GM19351 (cell line): Measurements from ENCODE around the gene CLDN5.

Source experiments
- ATAC-seq: cut with Tn5 transposase; IDR thresholded peaks from one replicate; pipeline ENCODE4 v1.9.1; 2021; ENCODE audit warnings: mild to moderate bottlenecking, moderate library complexity; ENCODE audit not compliant: unreplicated experiment

The CLDN5 gene

DNA sequence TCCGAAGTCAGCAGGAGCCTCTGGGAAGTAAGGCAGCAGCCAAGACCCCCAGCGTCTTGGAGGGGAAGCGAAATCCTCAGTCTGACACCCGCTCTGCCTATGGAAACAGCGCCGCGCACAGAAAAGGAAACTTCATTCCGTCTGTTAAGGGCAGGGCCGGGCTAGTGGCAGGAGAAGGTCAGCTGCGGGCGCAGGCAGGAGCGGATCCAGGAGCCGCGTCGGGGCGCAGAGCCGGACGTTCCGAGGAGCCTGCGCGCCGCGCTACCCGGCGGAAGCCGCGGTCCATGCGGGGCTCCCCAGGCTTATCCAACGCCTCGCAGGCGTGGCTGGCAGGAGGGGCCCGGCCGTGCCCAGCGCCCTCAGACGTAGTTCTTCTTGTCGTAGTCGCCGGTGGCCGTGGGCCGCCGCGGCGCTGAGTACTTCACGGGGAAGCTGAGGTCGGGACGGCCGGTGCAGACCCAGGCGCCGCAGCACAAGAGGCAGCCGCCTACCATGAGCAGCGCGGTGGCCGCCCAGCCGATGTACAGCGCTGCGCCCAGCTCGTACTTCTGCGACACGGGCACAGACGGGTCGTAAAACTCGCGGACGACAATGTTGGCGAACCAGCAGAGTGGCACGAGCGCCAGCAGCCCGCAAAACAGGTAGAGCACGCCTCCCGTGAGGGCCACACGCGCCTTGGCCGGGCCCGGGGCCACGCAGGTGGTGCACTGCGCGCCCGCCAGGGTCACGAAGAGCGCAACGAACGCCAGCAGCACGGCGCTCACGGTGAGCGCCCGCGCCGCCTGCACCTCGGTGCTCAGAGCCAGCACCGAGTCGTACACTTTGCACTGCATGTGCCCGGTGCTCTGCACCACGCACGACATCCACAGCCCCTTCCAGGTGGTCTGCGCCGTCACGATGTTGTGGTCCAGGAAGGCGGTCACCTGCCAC is 705 bp downstream of the CLDN5 start:
- no peak for ATAC-seq

DNA sequence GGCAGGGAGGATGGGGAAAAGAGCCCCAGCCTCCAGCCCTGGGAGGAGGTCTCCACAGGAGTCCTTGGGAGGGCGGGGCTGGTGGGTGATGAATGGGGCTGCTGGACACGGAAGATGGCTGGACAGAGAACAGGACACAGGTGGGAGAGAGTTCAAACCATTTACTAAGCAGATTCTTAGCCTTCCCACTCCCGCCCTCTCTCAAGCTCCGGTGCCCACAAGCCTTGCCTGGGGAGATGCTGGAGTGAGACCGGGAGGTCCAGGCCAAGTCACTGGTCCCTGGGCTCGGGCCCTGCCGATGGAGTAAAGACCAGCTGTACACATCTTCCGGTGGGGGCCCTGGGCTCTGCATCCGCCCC is 1.4 kb downstream of the CLDN5 start:
- ATAC-seq = no peak

DNA sequence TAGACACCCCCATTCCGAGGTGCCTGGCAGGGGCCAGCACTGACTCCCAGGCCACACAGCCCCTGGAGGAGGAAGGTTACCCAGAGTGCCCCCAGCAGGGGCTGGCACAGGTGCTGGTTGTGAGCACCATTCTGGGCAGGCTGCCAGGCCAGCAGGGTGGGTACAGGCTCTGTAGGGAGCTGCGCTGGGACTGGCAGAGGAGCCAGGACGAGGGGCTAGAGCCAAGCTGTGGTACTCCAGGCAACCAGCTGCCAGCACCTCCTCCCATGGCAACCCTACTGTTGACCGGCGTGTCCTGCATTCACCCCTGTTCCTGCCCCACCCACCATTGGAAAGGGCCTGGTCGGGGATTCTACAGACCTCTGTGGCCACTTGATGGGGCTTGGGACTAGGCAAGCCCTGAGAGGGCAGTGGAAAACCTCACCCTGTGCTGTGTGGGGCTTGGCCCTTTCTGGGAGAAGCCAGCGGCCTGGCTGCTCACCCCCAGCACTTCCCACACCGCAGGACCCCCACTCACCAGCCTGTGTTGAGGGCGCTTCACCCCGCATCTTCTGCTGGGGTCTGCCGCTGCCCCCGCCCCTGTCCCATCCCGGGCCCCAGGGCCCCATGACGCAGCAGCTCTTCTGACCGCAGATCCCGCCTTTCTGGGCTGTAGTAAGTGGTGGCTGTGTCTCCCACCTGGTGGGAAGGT is 1.9 kb downstream of the CLDN5 start:
- ATAC-seq = no peak

DNA sequence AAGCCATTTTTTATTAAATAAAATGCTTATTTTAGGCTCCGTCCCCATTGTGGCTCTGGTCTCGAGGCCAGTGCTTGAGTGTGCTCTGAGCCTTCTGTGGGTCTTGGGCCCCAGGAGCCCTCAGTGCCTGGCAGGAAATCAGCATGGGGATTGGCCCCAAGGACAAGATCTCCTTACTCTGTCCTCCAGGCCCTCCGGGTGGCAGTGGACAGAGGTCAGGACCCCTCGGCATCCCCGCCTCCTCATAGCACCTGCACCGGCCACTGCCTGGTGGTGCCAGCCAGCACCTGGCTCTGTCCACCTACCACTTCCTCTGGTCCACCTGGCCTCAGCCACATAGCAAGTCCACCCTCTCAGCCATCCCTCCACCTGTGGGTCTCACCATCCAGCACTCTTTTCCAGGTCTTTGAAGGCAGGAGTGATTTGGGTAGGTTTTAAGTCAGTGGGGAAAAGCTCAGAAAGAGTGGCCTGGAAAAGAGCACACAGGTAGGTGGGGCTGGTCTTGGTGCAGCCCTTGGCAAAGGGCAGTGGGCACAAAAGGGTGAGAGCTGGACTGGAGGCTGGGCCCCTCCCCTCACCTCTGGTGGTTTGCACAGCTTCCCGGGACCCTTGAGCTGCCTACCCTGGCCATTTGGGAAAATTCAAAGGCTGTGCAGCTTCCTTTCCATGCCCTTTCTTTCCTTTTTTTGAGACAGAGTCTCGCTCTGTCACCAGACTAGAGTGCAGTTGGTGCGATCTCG is 3.5 kb downstream of the CLDN5 start:
- no peak for ATAC-seq

DNA sequence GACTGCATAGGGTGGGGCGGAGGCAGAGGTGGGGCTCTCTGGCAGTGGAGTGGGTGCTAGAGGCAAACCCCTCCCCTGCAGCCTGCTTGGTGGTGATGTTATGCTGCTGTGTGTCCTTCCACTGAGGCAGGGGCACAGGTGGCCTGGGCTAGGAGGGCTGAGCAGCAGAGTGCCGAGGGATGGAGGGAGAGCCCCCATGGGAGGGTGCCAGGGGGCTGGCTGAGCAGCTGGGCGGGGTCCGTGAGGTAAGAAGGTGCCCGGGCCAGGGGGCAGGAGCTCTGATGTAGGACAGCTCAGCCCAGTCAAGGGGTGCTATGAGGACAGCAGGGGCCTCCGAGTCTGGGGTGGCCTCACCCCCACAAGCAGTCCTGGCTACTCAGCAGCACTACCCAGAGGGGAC is 4.2 kb downstream of the CLDN5 start:
- no peak for ATAC-seq

DNA sequence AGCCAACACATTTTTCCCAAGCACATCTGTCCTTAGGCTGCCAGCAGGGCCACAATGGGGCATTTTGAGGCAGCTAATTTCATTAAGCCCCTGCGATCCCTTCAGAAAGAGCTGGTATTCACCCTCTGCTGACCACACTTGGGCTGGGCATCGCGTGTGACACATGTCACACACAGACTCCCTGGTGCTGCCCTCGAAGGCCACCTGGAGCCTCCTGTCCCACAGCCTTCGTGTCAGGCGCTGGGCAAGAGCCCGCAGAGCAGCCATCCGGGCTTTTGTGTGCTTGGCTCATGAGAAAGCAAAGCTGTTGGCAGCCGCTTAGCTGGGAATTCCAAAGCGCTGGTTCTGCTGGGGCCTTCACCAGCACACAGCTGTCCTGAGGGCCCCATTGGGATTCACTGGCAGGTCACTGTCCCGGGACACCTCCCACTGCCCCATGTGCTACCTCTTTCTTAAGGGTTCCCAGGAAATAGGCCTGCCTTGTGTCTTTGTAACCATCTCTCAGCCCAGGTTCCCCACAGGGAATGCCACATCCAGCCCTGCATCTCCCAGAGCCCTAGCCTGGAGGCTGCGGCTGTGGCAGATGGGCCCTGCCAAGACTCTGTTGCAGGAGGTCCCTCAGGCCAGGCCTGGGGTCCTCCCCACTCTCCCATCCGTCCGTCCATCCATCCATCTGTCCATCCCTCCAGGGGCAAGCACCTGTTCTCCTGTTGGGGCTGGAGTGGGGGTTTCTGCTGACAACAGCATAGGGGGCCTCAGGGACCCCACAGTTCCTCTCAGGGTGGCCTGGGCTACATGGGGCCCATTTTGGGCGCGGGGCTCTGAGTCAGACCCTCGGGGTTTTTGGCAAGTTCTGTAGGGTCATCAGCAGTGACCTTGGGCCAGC is 4.9 kb downstream of the CLDN5 start:
- ATAC-seq = no peak

DNA sequence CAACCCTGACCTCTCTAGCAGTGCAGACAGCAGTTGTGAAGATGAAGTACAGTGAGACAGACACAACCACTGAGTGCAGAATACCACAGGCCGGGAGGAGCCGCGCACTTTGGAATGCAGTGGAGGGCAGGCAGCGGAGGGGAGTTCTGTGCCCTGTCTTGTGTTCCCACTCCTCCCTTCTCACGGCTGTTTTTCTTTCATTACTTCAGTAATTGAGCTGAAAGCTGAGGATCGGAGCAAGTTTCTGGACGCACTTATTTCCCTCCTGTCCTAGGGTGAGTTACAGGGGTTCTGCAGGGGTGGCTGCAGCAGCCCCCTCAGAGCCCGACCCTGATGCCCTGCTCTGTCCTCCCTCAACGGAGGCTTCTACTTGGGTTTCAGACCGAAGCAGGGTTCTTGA is 5.6 kb downstream of the CLDN5 start:
- ATAC-seq = no peak

DNA sequence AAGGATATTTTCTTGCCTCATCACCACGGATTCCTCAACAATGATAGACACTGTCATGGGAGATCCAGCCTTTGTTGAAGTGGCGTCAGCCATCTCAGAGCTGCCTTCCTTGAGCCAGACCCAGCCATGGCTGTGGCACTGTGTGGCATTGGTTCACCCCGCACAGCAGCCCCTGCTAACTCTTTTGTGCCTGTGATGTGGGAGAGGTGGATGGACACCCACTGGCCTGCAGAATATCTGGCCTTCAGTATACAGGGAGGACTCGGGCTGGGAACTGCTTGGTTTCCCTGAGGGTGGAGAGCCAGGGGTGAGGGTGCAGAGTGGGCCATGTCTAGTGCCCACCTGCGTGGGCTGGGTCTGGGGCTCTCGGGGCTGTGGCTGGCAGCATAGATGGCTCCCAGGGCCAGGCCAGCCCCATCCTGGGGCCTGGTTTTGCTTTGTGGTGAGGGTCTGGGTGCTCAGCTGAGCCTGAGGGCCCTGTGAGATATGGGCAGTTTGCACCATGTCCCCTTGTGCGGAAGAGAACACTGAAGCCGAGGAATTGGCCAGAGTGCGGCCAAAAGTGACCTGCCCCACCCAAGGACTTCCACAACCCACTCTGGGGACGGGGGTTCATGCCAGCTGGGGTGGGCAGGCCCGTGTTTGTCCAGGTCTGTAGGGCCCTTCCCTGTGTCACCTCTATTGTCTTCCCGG is 6.1 kb downstream of the CLDN5 start:
- no peak for ATAC-seq

DNA sequence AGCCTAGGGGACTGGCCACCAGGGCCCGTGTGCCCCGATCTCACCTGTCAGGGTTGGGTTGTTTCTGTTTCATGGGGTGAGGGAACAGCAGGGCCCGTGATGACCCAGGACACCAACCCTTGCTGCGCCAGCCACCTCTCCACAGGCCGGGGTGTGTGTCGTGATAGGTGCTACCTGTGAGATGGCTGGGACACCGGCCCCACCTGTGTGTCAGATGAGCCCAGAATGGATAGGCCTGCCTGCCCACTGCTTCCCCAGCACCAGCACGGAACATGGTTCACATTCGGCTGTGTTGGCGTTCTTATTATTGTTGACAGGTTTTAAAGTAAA is 7.1 kb downstream of the CLDN5 start:
- no peak for ATAC-seq

DNA sequence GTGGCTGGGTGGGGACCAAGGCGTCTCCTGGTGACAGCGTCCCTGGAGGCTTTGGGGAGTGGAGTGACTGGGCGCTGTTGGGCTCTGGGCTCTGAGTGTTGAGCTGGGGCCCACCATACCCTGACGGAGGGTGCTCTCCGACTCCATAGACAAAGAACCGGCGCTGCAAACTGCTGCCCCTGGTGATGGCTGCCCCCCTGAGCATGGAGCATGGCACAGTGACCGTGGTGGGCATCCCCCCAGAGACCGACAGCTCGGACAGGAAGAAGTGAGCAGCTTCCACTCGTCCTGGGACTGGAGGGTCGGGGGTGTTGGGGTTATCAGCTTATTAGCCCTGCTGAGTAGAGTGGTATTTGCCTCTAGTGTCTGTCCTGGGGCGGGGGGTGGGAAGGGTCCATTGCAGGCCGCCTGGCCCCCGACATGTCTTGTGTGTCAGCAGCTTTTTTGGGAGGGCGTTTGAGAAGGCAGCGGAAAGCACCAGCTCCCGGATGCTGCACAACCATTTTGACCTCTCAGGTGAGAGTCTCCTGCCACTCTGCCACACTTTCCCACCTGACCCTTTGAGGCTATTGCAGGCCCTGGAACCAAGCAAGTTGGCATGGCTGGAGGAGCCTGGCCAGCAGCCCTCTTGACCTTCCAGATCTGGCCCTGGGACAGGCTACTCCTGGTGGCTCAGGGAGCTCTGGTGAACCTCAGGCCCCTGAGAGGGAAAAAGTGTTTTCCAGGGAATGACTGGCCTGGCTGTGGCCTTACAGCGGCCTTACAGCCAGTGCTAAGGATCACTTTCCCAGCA is 7.6 kb downstream of the CLDN5 start:
- ATAC-seq = no peak

DNA sequence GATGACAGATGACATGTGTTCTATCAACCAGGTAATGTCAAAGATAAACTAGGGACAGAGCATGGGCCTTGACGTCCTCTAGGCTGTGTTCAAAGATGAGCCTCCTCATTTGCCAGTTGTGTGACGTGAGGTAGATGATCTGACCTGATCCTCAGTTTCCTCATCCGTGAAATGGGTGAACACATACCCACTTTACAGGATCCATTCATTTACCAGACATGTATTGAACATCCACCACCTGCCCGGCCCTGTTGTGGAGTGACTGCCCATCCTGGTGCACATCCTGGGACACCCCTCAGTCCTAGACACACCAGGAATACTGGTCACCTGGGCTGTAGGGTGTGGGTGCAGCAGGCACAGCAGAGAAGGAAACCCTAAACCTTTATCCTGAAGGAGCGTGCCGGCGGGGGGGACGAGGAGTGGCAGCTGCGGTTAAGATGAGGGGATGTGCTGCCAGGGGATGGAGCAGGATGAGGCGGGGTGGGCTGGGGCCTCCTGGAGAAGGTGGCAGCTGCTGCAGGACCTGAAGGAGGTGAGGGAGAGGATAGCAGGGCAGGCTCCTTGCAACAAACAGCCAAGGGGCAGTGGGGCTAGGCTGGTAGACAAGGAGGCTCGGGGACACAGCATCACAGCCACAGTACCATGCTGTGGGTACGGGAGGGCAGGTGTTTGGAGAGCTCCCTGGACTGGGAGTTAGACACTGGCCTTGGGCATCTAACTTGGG is 8.4 kb downstream of the CLDN5 start:
- ATAC-seq = no peak

DNA sequence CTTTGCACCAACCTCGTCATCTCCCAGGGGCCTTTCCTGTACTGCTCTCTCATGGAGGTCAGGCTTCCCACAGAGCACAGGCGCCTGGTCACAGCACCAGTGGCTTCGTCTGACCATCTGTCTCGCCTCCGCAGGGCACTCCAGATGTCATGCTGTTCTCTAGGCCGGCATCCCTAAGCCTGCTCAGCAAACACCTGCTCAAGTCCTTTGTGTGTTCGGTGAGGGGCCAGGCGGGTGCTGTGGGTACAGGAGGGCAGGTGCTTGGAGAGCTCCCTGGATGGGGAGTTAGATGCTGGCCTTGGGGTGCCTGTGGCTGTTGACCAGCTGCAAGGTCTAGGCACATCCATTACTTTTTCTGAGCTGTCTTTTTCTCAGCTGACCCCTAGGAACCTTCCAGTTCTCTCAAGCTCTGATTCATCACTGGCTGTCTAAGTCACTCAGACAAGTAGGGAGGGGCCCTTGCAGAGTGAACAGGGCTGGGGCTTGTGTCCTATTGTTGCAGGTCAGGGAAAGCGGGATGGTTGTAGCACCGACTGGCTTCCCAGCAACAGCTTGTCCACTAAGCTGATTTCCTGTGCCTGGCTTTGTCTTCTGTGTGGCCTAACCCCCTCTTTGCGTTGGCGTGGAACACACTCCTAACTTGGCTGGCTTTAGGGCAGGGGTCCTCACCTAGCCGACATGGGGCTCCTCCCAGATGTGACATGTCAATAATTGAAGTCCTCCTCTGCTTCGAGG is 9.2 kb downstream of the CLDN5 start:
- no peak for ATAC-seq

DNA sequence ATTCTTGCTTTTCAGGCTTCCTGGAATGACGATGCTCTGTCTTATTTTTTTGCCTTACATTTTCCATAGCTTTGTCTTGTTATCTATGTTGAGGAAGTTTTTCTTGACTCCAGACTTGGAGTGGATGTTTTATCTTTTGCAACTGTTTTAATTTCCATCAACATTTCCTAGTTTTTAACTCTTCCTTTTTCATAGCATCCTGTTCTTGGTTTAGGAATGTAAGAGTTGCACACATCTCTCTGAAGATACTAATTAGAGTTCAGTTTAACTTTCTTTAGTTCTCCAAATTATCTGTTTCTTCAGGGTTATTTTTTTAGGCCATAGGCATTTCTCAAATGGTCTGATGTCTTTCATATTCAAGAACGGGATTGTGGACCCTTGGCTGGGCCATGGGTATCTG is 10.4 kb downstream of the CLDN5 start:
- no peak for ATAC-seq

DNA sequence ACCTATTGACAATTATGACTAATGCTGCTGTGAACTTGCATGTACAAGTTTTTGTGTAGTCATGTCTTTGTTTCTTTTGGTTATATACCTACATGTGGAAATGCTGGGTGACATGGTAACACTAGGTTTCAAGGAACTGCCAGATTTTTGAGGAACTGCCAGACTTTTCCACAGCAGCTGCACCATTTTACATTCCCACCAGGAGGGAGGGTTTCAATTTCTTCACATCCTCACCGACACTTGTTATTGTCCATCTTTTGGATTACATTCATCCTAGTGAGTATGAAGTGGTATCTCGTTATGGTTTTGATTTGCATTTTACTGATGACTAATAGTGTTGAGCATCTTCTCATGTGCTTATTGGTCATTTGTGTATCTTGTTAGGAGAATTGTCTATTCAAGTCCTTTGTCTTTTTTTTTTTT is 13.3 kb downstream of the CLDN5 start:
- no peak for ATAC-seq

DNA sequence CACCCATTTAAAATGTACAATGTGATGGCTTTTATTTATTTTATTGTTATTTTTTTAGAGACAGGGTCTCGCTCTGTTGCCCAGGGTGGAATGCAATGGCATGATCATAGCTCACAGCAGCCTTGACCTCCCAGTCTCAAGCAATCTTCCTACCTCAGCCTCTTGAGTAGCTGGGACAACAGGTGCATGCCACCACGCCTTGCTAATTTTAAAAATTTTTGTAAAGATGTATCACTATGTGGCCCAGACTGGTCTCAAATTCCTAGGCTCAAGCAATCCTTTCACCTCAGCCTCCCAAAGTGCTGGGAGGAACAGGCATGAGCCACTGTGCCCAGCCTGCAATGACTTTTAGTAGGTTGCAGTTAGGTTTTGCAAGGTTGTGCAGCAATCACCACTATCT is 14.3 kb downstream of the CLDN5 start:
- no peak for ATAC-seq

DNA sequence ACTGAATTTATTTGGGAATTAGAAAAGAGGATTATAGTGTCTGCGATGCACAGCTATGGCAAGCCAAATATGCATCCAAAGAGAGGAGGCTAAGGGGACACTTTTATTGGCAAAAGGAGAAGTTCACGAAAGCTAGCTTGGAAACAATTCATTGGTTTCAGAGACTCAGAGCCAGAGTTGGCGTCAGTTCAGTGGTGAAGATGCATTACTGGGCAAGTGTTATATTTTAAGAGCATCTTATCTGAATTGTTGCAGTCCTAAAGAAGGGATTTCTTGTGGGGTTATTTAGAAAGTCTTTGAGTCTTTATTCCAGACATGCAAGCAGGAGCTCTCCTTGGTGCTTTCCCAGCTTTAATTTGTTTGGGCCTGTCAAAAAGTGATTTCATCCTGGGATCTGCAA is 15.0 kb downstream of the CLDN5 start:
- ATAC-seq = no peak

DNA sequence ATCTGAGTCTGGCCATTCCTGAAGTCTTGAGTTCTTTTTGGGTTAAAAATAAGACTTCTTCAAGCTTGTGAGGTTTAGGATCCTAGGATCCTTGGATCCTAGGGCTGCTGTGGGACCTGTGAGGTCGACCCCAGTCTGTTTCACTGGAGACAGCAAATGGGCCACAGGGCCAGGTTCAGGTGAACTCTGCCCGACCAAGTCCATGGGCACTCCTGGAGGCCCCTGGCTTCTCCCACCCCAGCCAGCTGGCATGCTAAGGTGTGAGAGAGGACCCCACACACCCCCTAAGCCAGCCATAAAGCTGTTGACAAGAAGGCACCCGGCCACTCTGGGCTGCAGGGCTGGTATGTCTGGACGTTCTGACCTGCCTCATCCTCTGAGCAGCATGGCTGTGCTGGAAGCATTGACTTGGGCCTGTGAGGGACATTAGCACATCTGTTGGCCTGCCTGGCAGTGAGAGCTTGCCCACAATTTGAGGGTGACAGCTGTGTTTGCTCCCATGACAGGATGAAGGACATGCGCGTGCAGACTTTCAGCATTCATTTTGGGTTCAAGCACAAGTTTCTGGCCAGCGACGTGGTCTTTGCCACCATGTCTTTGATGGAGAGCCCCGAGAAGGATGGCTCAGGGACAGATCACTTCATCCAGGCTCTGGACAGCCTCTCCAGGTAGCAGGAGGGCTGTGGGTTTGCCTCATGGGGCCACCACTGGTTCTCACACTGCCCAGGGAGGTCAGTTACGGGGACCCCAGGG is 16.0 kb downstream of the CLDN5 start:
- no peak for ATAC-seq

DNA sequence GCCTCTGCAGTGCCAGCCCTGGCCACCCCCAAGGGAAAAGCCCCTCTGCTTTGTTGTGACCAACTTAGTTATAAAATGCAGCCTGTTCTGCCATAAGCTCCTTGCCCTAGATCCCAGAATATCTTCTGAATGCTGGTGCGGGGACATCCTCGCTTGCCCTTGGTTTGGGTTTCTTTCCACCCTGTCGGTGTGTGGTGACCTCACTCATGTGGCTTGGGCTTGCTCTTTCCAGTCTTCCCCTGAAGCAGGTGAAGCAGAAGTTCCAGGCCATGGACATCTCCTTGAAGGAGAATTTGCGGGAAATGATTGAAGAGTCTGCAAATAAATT is 16.7 kb downstream of the CLDN5 start:
- no peak for ATAC-seq
